HepG2 (cell line): Measurements from ENCODE around the gene SPOP. TPM values are rescaled to one million over a fixed set of nuclear protein-coding genes. Genes with fewer than 3 reads are reported as not detected.

Source experiments
- ATAC-seq: fragments of 200-7000 bp; cut with Tn5 transposase; 3 replicates; pipeline ENCODE4 v1.9.1; 2020; ENCODE audit warnings: mild to moderate bottlenecking, moderate library complexity
- BruUV-seq: library from RNA; stranded (reverse); fragments of 400-500 nt; replicated peaks from 2 replicates; lab custom pipeline; 2021; lab: Mats Ljungman, UMichigan
- CTCF ChIA-PET: fragments of 300-600 bp; formaldehyde crosslinking; extraction: SDS; loops from one replicate; lab custom pipeline; 2021; ENCODE audit warnings: low total read pairs, inconsistent platforms, low intra/inter-chr PET ratio; lab: Yijun Ruan, JAX
- POLR2A ChIA-PET: fragments of 350-600 bp; sonication (Branson Sonifier 250); formaldehyde crosslinking; loops from one replicate; lab custom pipeline; 2020; ENCODE audit warnings: antibody characterized with exemption, inconsistent platforms; lab: Yijun Ruan, JAX
- DNase-seq: peaks from one replicate; pipeline ENCODE4 v3.0.0-alpha.2; 2015; ENCODE audit warnings: low spot score
- FAIRE-seq: peaks from 3 replicates; lab custom pipeline; 2011; peaks lifted over from hg19 to GRCh38; lab: Jason Lieb, UNC
- H2AFZ ChIP-seq: one replicate; pipeline ENCODE4 v1.6.1; 2011; ENCODE audit warnings: low read length, inconsistent platforms
- H3K27ac ChIP-seq: fragments of 300-600 bp; 3 replicates; pipeline ENCODE4 v1.8.0; 2011; ENCODE audit warnings: mixed run types, mild to moderate bottlenecking, mixed read lengths, low read length, inconsistent platforms; ENCODE audit not compliant: insufficient read depth; ENCODE audit errors: extremely low read length
- H3K27me3 ChIP-seq, 2 experiments: fragments of 200-600 bp in 1 of 2; 2 replicates in 1 of 2; 3 replicates in 1 of 2; pipeline versions ENCODE4 v1.6.0 to v1.8.0; 2011; ENCODE audit warnings: low read length in 2 of 2, mild to moderate bottlenecking in 2 of 2, moderate library complexity in 2 of 2, inconsistent platforms in 1 of 2; ENCODE audit not compliant: insufficient read depth in 2 of 2, control insufficient read depth in 1 of 2
- H3K36me3 ChIP-seq, 2 experiments: fragments of 200-600 bp in 1 of 2; replicated peaks in 1 of 2; 2 replicates in 1 of 2; 3 replicates in 1 of 2; pipeline versions ENCODE4 v1.5.1 to v1.8.0; 2011; ENCODE audit warnings: low read length in 2 of 2, inconsistent platforms in 1 of 2; ENCODE audit not compliant: insufficient read depth in 2 of 2, control insufficient read depth in 1 of 2
- H3K4me1 ChIP-seq: 2 replicates; pipeline ENCODE4 v1.5.1; 2012; ENCODE audit warnings: low read length, inconsistent platforms; ENCODE audit not compliant: insufficient read depth
- H3K4me2 ChIP-seq: 2 replicates; pipeline ENCODE4 v1.6.0; 2011; ENCODE audit warnings: low read depth, low read length, inconsistent platforms
- H3K4me3 ChIP-seq, 3 experiments: fragments of 200-600 bp in 1 of 3; sonication (generic), shearing (Covaris generic) in 1 of 3; replicated peaks in 1 of 3; 2 replicates each; pipeline ENCODE4 v1.5.1; 2011 to 2016; ENCODE audit warnings: low read length in 3 of 3, inconsistent platforms in 2 of 3, low read depth in 2 of 3, mild to moderate bottlenecking in 2 of 3, control low read depth in 1 of 3, mixed read lengths in 1 of 3; ENCODE audit not compliant: insufficient read depth in 1 of 3
- H3K79me2 ChIP-seq: one replicate; pipeline ENCODE4 v1.6.1; 2011; ENCODE audit warnings: low read length, inconsistent platforms; ENCODE audit not compliant: insufficient read depth
- H3K9ac ChIP-seq: 2 replicates; pipeline ENCODE4 v1.6.0; 2011; ENCODE audit warnings: mild to moderate bottlenecking, low read depth, low read length, inconsistent platforms; ENCODE audit not compliant: insufficient read depth
- H3K9me3 ChIP-seq: 2 replicates; pipeline ENCODE4 v1.5.1; 2012; ENCODE audit warnings: mild to moderate bottlenecking, low read length
- H4K20me1 ChIP-seq: 2 replicates; pipeline ENCODE4 v1.6.0; 2011; ENCODE audit warnings: inconsistent platforms, mild to moderate bottlenecking, low read length, moderate library complexity; ENCODE audit not compliant: insufficient read depth
- AKAP8 ChIP-seq: sonication (generic); formaldehyde crosslinking; IDR thresholded peaks from 2 replicates; pipeline ENCODE4 v1.5.1; 2020; ENCODE audit warnings: mild to moderate bottlenecking, missing genetic modification reagents
- ARID4A ChIP-seq: sonication (generic); formaldehyde crosslinking; IDR thresholded peaks from 2 replicates; pipeline ENCODE4 v1.5.0; 2020; ENCODE audit warnings: mild to moderate bottlenecking, missing genetic modification reagents, borderline replicate concordance
- ATM ChIP-seq: fragments of 450-650 bp; IDR thresholded peaks from 2 replicates; pipeline ENCODE4 v1.7.1; 2017; ENCODE audit warnings: mild to moderate bottlenecking, borderline replicate concordance
- FOXO4 ChIP-seq: sonication (generic); formaldehyde crosslinking; conservative IDR thresholded peaks from 2 replicates; pipeline ENCODE4 v1.8.1; 2023; ENCODE audit warnings: missing genetic modification reagents
- ISL2 ChIP-seq: sonication (generic); formaldehyde crosslinking; IDR thresholded peaks from 2 replicates; pipeline ENCODE4 v1.5.0; 2020; ENCODE audit warnings: missing genetic modification reagents
- SAP130 ChIP-seq: IDR thresholded peaks from 2 replicates; pipeline ENCODE4 v1.6.1; 2016; ENCODE audit warnings: low read depth
- TAF15 ChIP-seq: fragments of 200-400 bp; formaldehyde crosslinking; IDR thresholded peaks from one replicate; pipeline ENCODE4 v1.6.1; 2018; ENCODE audit warnings: mild to moderate bottlenecking, low read depth, low read length; ENCODE audit not compliant: poor library complexity, severe bottlenecking
- ZBTB7A ChIP-seq: sonication (generic); formaldehyde crosslinking; IDR thresholded peaks from 2 replicates; pipeline ENCODE4 v1.8.0; 2022; ENCODE audit warnings: mild to moderate bottlenecking, missing genetic modification reagents
- ZNF329 ChIP-seq: sonication (generic); formaldehyde crosslinking; IDR thresholded peaks from 2 replicates; pipeline ENCODE4 v1.9.0; 2021; ENCODE audit warnings: low read depth, mild to moderate bottlenecking, missing genetic modification reagents
- ZNF431 ChIP-seq: sonication (generic); formaldehyde crosslinking; IDR thresholded peaks from 2 replicates; pipeline ENCODE4 v1.9.0; 2022; ENCODE audit warnings: missing genetic modification reagents, low read depth, mild to moderate bottlenecking, borderline replicate concordance
- ZNF766 ChIP-seq: sonication (generic); formaldehyde crosslinking; IDR thresholded peaks from 2 replicates; pipeline ENCODE4 v1.5.0; 2020; ENCODE audit warnings: missing genetic modification reagents, borderline replicate concordance
- ZSCAN21 ChIP-seq: sonication (generic); formaldehyde crosslinking; IDR thresholded peaks from 2 replicates; pipeline ENCODE4 v1.8.0; 2022; ENCODE audit warnings: mild to moderate bottlenecking, missing genetic modification reagents, moderate library complexity, borderline replicate concordance
- WGBS: methylation state at CpG from one replicate; pipeline ENCODE4 v1.1.6; 2017; ENCODE audit warnings: low lambda C conversion rate; 5-methylcytosine and 5-hydroxymethylcytosine counted together
- in situ Hi-C: cut with HindIII; loops from 2 replicates; pipeline ENCODE4 v1.10.0; 2017; ENCODE audit warnings: low pct_unique_long_range_greater_than_20kb; ENCODE audit not compliant: extremely low pct_ligation_motif_present
- intact Hi-C: fragments of 100-400 bp; cut with micrococcal nuclease; formaldehyde crosslinking; loops from one replicate; pipeline ENCODE4 v1.10.0; 2022; ENCODE audit not compliant: unreplicated experiment
- polyA plus RNA-seq, 8 experiments: library from polyadenylated mRNA; depleted of rRNA in 3 of 8; stranded (reverse) in 7 of 8; unstranded in 1 of 8; fragments of >200 nt; fragmentation: Illumina TruSeq in 4 of 8; extraction: Trizol in 4 of 8; gene quantifications; 2 replicates each; pipeline versions ENCODE4 v1.2.1 to v1.2.3, GENCODE V29; 2011 to 2016; ENCODE audit warnings: low read depth in 4 of 8, missing spikeins in 1 of 8, mixed read lengths in 1 of 8; ENCODE audit not compliant: insufficient read depth in 1 of 8
- total RNA-seq, 5 experiments: library from RNA; depleted of rRNA; stranded (reverse); fragments of >200 nt; fragmentation: Illumina TruSeq; extraction: Trizol; gene quantifications; 2 replicates each; pipeline ENCODE4 v1.2.3, GENCODE V29; 2016; ENCODE audit warnings: low read depth in 1 of 5

Gene SPOP
- total and polyA plus RNA-seq, 2 of the 13 experiments (the other 11 are each of a cell fraction or from before 2014, with no cell fraction given) = 52.8 to 60.8 TPM

DNA sequence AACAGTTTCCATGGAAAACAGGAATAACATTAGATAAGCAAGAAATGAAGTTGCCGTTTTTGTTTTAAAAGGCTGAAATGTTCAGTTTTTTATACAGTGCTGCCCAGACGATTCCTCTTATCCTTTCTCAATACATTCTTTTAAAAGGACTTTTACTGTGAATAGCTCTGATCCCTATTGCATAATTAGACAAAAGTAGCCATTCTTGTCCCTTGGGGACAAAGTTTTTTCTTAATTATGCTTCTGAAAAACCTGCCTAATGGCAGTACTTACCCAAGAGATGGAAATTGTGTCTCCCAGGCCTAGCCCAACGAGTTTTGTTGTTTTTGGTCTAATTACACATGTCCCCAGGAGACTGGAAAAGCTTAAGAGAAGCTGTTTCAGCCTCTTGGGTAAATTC, 74.7 kb downstream of the SPOP start:
- Histone ChIP-seq H3K4me3 (no peak overlapping the region), H3K4me1 (peaks cover 8% of the 10 kb centered on the region), H3K27ac (no peak overlapping the region), H3K79me2 (no peaks in the 10 kb centered on the region), H3K9me3 (no peaks in the 10 kb centered on the region), H3K4me2 (no peak overlapping the region), H3K27me3 (no peaks in the 10 kb centered on the region), H3K36me3 (peaks cover 24 to 66% of the 10 kb centered on the region in 2 experiments), H2AFZ (no peak overlapping the region), H4K20me1 (no peaks in the 10 kb centered on the region), H3K9ac (no peak overlapping the region)
- intact Hi-C loops = no loop called here
- DNase-seq (no peak), ATAC-seq (no peak), FAIRE-seq (no peak)
- CTCF ChIA-PET = no interaction called here
- no TSS peak for BruUV-seq
- POLR2A ChIA-PET = no interaction called here
- in situ Hi-C loops = no loop called here
- WGBS = 92% methylated on average over 3 of the region's 3 CpGs
- no peak for TF ChIP-seq ZSCAN21 (CRISPR knock-in tag)
- no peak for TF ChIP-seq ATM
- TF ChIP-seq AKAP8 (CRISPR knock-in tag) = no peak
- TF ChIP-seq ARID4A = no peak
- no peak for TF ChIP-seq TAF15
- TF ChIP-seq ZNF766 = no peak
- TF ChIP-seq FOXO4 = no peak
- no peak for TF ChIP-seq SAP130 (CRISPR knock-in tag)
- no peak for TF ChIP-seq ISL2 (CRISPR knock-in tag)
- no peak for TF ChIP-seq ZBTB7A (CRISPR knock-in tag)
- TF ChIP-seq ZNF431 (CRISPR knock-in tag) = no peak
- TF ChIP-seq ZNF329 (CRISPR knock-in tag) = no peak
